Dermis microvascular lymphatic vessel endothelial cell (primary cell): ENCODE data around the gene HOXC9. TPM values are rescaled to one million over a fixed set of nuclear protein-coding genes. Genes with fewer than 3 reads are reported as not detected.
A peak's percentile ranks its signal among the peaks of the same experiment; 100 is the strongest.

ENCODE experiments used
- DNase-seq, 2 donors: peaks; one replicate each; pipeline versions ENCODE4 v3.0.0 to v3.0.0-alpha.2; 2010; ENCODE audit warnings: low read depth in 2 of 2
- total RNA-seq: library from RNA; depleted of rRNA; stranded (reverse); fragments of >200 nt; gene quantifications from 2 replicates; pipeline ENCODE4 v1.2.1, GENCODE V29; 2014

The HOXC9 gene
- total RNA-seq, 1 donor from 2014 or later = 0.13 TPM

GRCh38 chr12:54026640-54027441, 26.9 kb downstream of the HOXC9 start:
- no peak for DNase-seq

- no peak for DNase-seq
These were observed 27.5 kb downstream of the HOXC9 start for GRCh38 chr12:54027442-54027786.

DNA sequence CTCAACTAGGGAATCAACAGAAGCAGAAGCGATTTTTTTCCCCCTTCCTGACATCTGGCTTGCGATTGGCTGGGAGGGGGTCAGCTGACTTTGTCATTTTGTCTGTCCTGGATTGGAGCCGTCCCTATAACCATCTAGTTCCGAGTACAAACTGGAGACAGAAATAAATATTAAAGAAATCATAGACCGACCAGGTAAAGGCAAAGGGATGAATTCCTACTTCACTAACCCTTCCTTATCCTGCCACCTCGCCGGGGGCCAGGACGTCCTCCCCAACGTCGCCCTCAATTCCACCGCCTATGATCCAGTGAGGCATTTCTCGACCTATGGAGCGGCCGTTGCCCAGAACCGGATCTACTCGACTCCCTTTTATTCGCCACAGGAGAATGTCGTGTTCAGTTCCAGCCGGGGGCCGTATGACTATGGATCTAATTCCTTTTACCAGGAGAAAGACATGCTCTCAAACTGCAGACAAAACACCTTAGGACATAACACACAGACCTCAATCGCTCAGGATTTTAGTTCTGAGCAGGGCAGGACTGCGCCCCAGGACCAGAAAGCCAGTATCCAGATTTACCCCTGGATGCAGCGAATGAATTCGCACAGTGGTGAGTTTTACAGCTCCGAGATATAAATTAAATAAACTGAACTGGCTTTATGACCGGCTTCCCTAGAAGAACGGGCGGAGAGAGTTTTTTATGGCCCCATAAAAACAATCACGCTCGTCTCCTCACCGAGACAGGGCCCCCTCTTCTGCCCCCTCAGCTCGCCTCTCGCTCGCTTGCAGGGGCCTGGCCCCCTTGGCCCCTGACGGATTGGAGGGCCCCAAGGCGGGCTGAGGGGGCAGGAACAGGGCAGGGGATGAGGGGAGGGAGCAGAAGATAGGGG, 28.6 kb downstream of the HOXC9 start, which contains the start of gene HOXC6:
Gene HOXC6, plus strand, starts transcription at position 127 of the 888 bp plus-strand sequence. Its CDS starts 82 bp downstream, at position 209.
- DNase-seq = no peak

DNA sequence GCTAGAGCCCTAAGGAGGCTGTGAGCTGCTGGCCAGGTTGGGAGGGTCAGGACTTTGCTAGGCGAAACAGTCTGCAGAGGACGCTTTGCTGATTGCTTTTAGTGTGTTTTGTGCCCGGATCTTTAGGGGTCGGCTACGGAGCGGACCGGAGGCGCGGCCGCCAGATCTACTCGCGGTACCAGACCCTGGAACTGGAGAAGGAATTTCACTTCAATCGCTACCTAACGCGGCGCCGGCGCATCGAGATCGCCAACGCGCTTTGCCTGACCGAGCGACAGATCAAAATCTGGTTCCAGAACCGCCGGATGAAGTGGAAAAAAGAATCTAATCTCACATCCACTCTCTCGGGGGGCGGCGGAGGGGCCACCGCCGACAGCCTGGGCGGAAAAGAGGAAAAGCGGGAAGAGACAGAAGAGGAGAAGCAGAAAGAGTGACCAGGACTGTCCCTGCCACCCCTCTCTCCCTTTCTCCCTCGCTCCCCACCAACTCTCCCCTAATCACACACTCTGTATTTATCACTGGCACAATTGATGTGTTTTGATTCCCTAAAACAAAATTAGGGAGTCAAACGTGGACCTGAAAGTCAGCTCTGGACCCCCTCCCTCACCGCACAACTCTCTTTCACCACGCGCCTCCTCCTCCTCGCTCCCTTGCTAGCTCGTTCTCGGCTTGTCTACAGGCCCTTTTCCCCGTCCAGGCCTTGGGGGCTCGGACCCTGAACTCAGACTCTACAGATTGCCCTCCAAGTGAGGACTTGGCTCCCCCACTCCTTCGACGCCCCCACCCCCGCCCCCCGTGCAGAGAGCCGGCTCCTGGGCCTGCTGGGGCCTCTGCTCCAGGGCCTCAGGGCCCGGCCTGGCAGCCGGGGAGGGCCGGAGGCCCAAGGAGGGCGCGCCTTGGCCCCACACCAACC, 29.8 kb downstream of the HOXC9 start:
- no peak for DNase-seq

GRCh38 chr12:54030442-54030801, 30.5 kb downstream of the HOXC9 start:
- DNase-seq = no peak

GRCh38 chr12:54030889-54031471, 31.0 kb downstream of the HOXC9 start:
- DNase-seq = no peak

GRCh38 chr12:54031480-54031879, 31.5 kb downstream of the HOXC9 start:
- no peak for DNase-seq

DNA sequence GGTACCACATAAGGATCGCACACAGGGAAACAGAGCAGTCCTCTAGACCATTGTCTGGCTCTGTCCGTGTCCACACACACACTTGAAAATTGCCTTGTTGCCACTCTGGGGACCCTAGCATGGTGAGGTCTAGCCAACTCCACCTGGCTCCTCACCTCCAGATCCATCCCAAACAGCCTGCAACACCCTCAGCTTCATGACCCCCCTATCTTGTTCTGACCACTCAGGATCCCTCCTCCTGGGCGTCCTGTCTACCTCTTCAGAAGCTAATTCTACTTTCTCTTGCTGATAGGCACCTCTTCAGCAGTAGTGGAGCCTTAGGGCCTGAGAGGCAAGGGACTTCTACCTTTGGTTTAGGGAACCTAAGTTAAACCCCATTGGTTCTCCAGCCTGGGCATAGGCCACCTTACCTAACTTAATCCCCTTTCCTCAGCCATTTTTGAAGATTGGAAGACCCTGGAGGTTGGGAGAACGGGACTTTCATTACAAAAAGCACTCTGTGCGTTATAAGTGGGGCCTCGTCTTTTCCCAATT, 32.2 kb downstream of the HOXC9 start:
- DNase-seq = no peak

GRCh38 chr12:54032627-54033100, 32.7 kb downstream of the HOXC9 start, which contains the start of gene HOXC5:
Gene HOXC5, plus strand, starts transcription at chr12:54033050. Its CDS starts 73 bp downstream, at chr12:54033123.
- peak in 1 of 2 donors; percentile 43 for DNase-seq

DNA sequence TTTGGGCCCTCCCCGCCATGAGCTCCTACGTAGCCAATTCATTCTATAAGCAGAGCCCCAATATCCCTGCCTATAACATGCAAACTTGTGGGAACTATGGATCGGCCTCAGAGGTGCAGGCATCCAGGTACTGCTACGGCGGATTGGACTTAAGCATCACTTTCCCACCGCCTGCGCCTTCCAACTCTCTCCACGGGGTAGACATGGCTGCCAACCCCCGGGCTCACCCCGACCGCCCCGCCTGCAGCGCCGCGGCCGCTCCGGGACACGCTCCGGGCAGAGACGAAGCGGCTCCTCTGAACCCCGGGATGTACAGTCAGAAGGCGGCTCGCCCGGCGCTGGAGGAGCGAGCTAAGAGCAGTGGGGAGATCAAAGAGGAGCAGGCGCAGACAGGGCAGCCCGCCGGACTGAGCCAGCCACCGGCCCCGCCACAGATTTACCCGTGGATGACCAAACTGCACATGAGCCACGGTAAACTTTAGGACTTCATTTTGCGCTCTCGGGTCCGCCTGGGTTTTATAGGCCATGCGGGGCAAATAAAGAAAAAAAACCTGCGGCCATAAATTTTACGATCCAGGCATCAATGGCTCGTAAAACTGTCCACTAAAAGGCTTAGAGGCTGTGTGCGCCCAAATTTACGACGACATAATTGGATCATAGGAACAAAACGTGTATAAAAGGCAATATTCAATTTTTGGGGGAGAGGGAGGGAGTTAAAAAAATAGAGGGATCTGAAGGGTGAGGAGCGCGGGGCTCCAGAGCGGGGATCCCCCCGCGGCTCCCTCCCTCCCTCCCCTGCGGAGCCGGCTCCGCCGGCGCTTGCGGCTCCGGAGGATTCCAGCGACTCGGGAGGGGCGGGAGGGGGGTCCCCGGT, 33.4 kb downstream of the HOXC9 start:
- DNase-seq = no peak

DNA sequence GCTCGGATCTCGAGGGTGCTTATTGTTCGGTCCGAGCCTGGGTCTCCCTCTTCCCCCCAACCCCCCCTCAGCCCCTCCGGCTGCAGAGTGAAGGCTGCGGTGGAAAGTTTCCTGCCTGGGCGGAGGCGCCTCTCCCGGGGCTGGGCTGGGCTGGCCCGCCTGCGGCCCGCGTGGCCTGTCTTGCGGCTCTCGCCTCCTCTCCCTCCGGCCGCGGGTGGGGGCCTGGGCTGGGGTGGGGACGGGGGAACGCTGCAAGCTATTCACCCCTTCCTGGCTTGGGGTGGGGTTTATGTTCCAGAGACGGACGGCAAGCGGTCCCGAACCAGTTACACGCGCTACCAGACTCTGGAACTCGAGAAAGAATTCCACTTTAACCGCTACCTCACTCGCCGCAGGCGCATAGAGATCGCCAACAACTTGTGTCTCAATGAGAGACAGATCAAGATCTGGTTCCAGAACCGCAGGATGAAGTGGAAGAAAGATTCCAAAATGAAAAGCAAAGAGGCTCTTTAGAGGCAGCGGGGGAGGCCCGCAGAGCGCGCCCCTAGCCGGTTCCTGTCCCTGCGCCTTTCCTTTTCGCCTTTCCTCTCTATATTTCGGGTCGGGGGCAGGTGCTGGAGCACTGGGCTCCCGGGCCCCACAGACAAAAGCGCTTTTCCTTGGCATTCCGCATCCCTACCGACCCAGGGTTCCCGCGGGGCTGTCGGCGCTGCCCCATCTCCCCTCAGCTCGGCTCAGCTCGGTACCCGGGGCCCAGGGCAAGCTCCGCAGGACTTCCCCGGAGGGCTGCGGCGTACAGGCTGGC, 34.2 kb downstream of the HOXC9 start:
- no peak for DNase-seq

DNA sequence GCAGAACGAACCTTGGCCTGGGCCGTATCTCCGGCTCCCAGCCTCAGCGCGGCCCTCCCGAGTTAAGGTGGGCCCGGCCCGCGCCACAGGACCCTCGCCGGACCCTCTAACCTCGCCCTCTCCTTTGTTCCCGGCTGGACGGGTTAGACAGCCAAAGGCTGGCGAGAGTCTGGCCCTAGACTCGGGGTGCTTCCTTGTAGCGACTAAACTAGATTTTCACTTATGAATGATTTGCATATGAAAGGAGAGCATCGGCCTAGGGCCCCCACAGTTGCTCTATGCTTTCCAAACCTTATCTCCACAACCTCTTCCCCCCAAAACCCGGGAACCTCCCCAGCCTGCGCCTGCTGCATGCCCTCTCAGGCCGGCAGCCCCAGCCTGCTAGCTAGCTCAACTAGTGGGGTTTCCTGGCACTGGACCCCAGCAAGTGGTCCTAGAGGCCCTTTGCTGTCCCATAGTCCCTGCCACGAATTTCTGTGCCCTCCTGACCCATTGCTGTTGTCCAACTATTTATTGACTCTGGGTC, 34.9 kb downstream of the HOXC9 start:
- DNase-seq = no peak

- no peak for DNase-seq
These were observed 35.8 kb downstream of the HOXC9 start for GRCh38 chr12:54035568-54036264.

GRCh38 chr12:54036620-54037359, 36.8 kb downstream of the HOXC9 start:
- no peak for DNase-seq

- DNase-seq = no peak
These were observed 37.7 kb downstream of the HOXC9 start for GRCh38 chr12:54037360-54038283.

DNA sequence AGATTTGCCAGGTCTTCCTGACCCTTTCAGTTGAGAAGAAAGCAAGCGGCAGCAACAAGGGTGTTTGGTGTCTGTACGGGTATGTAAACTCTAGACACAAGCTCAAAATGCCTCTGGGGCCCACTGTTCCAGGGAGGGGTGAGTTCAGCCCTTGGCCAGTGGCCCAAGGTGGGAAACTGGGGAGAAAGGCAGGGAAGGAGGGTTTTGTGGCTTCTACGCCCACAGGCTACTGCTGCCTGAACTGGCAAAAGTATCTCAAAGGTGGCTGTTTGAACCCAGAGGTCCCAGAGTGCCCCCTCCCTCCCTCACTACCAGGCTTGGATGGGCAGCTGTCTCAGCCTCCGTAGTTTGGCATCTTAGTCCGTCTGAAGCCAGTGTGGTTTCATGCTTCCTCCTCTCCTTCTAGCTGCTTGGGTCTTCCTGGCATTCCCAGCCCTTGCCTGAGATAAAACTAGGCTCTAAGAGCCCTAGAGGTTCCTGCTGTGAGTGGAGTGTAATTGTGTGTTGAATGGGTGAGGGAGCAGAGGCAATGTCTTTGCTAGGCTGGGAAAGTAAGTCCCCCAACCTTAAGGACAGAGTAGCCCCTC, 38.4 kb downstream of the HOXC9 start:
- no peak for DNase-seq
